Measurements from ENCODE around the gene SIL1. TPM values are rescaled to one million over a fixed set of nuclear protein-coding genes. Genes with fewer than 3 reads are reported as not detected.

SIL1 gene
- total RNA-seq, 1 experiment from 2014 or later: 22.0 TPM

GRCh38 chr5:139049780-139050179, 148.4 kb downstream of the SIL1 start:
- POLR2A ChIA-PET (ENCODE audit: low non-redundant PET): no interaction called here
- H3K27me3 ChIP-seq (replicated peaks; ENCODE audit: insufficient read depth, low read depth, low read length, poor library complexity): no peaks in the 10 kb centered on the region
- no peak for TF ChIP-seq CTCF (conservative IDR thresholded peaks at IDR 0.05; ENCODE audit: low read depth, low read length)
- TF ChIP-seq EZH2 (IDR thresholded peaks at IDR 0.05; ENCODE audit: borderline replicate concordance, low read depth, low read length, poor library complexity, severe bottlenecking): no peak
- no peak for DNase-seq (ENCODE audit: low spot score)
- no peaks in the 10 kb centered on the region for H3K36me3 ChIP-seq (ENCODE audit: insufficient read depth, low read length, poor library complexity, severe bottlenecking)
- intact Hi-C loops (cut with micrococcal nuclease; ENCODE audit: unreplicated experiment): no loop called here
- no TSS peak for BruUV-seq (replicated peaks)
- H3K9me3 ChIP-seq (ENCODE audit: low read depth, low read length, poor library complexity, severe bottlenecking): no peaks in the 10 kb centered on the region
- CTCF ChIA-PET: no interaction called here
- peaks cover 18% of the 10 kb centered on the region for H3K4me1 ChIP-seq (ENCODE audit: insufficient read depth, low read length, poor library complexity, severe bottlenecking)
- peak overlapping the region; percentile 20 for H3K27ac ChIP-seq (ENCODE audit: low read depth, low read length, poor library complexity, severe bottlenecking)
- no peak overlapping the region for H3K4me3 ChIP-seq (ENCODE audit: low read depth, low read length, poor library complexity, severe bottlenecking)

GRCh38 chr5:139046551-139046950, 151.6 kb downstream of the SIL1 start:
- CTCF ChIA-PET: no interaction called here
- BruUV-seq (replicated peaks): no TSS peak

GRCh38 chr5:139043157-139043905, 154.8 kb downstream of the SIL1 start:
- intact Hi-C loops (cut with micrococcal nuclease; ENCODE audit: unreplicated experiment): no loop called here
- Histone ChIP-seq H3K4me1 (ENCODE audit: insufficient read depth, low read length, poor library complexity, severe bottlenecking) (no peaks in the 10 kb centered on the region), H3K4me3 (ENCODE audit: low read depth, low read length, poor library complexity, severe bottlenecking) (no peak overlapping the region), H3K36me3 (ENCODE audit: insufficient read depth, low read length, poor library complexity, severe bottlenecking) (no peaks in the 10 kb centered on the region), H3K27me3 (replicated peaks; ENCODE audit: insufficient read depth, low read depth, low read length, poor library complexity) (no peaks in the 10 kb centered on the region), H3K27ac (ENCODE audit: low read depth, low read length, poor library complexity, severe bottlenecking) (no peak overlapping the region), H3K9me3 (ENCODE audit: low read depth, low read length, poor library complexity, severe bottlenecking) (no peaks in the 10 kb centered on the region)
- TF ChIP-seq EZH2 (IDR thresholded peaks at IDR 0.05; ENCODE audit: borderline replicate concordance, low read depth, low read length, poor library complexity, severe bottlenecking) (no peak), CTCF (conservative IDR thresholded peaks at IDR 0.05; ENCODE audit: low read depth, low read length) (no peak)
- BruUV-seq (replicated peaks): no TSS peak
- DNase-seq (ENCODE audit: low spot score): no peak
- ChIA-PET POLR2A (ENCODE audit: low non-redundant PET) (no interaction called here), CTCF (no interaction called here)

More at GRCh38 chr5:139046551-139046950, 151.6 kb downstream of the SIL1 start:
- intact Hi-C loops (cut with micrococcal nuclease; ENCODE audit: unreplicated experiment): no loop called here
- Histone ChIP-seq H3K36me3 (ENCODE audit: insufficient read depth, low read length, poor library complexity, severe bottlenecking) (no peaks in the 10 kb centered on the region), H3K9me3 (ENCODE audit: low read depth, low read length, poor library complexity, severe bottlenecking) (no peaks in the 10 kb centered on the region), H3K4me1 (ENCODE audit: insufficient read depth, low read length, poor library complexity, severe bottlenecking) (peaks cover 18% of the 10 kb centered on the region), H3K4me3 (ENCODE audit: low read depth, low read length, poor library complexity, severe bottlenecking) (no peak overlapping the region), H3K27me3 (replicated peaks; ENCODE audit: insufficient read depth, low read depth, low read length, poor library complexity) (no peaks in the 10 kb centered on the region), H3K27ac (ENCODE audit: low read depth, low read length, poor library complexity, severe bottlenecking) (no peak overlapping the region)
- TF ChIP-seq CTCF (conservative IDR thresholded peaks at IDR 0.05; ENCODE audit: low read depth, low read length) (no peak), EZH2 (IDR thresholded peaks at IDR 0.05; ENCODE audit: borderline replicate concordance, low read depth, low read length, poor library complexity, severe bottlenecking) (no peak)
- POLR2A ChIA-PET (ENCODE audit: low non-redundant PET): no interaction called here
- no peak for DNase-seq (ENCODE audit: low spot score)
